Epidermal melanocyte (primary cell): Measurements from ENCODE around the gene FBLIM1.
"Not testable (repeated sequence)": the region's sequence is repeated elsewhere in the genome, so short reads cannot be mapped to it uniquely, and the experiment has no call there.

Experiments
- DNase-seq: peaks from one replicate; pipeline ENCODE4 v3.0.0; 2011; ENCODE audit warnings: low spot score; ENCODE audit not compliant: insufficient read length

FBLIM1 gene

DNA sequence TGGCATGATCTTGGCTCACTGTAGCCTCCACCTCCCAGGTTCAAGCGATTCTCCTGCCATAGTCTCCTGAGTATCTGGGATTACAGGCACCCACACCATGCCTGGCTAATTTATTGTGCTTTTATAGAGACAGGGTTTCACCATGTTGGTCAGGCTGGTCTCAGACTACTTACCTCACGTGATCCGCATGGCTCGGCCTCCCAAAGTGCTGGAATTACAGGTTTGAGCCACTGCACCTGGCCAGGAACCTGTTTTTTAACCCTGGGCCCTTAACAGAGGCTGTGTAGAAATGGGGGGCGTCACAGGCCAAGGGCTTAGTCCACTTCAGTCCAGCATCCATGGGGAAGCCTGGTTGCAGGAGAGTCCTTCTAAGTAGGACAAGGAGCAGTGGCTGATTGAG is 9.3 kb downstream of the FBLIM1 start:
- DNase-seq = no peak

GRCh38 chr1:15768388-15768787 is 9.8 kb downstream of the FBLIM1 start:
- DNase-seq = no peak

GRCh38 chr1:15770313-15770962 is 11.8 kb downstream of the FBLIM1 start:
- DNase-seq = no peak

DNA sequence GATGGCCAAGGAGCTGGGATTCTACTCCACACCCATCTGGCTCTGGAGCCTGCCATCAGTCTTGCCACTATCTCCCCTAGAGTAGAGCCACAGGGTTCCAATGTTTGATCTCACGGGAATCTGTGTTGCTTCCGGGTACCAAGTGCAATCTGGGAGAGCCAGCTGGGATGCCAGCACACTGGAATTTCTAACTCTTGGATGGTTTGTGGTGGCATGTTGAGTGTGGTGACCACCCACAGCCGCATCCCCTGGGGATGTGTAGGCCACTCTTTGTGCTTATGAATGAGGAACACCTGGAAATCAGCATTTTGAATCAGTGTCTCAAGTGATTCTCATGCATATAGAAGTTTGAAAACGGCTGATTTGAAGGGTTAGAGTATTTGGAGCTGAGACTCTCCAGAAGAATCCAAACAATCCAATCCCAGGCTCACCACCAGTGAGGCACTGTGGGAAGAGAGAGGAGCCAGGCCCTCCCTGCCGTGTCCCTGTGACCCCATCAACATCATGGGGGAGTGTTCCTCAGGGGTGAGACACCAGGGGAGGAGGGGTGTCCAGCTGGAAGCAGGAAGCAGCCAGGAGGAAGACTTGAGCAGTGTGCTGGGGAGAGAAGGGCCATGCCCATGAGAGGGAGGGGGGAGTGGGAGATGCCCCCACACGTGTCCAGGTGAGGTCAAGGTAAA is 13.4 kb downstream of the FBLIM1 start:
- no peak for DNase-seq

GRCh38 chr1:15775706-15776105 is 17.1 kb downstream of the FBLIM1 start:
- no peak for DNase-seq

DNA sequence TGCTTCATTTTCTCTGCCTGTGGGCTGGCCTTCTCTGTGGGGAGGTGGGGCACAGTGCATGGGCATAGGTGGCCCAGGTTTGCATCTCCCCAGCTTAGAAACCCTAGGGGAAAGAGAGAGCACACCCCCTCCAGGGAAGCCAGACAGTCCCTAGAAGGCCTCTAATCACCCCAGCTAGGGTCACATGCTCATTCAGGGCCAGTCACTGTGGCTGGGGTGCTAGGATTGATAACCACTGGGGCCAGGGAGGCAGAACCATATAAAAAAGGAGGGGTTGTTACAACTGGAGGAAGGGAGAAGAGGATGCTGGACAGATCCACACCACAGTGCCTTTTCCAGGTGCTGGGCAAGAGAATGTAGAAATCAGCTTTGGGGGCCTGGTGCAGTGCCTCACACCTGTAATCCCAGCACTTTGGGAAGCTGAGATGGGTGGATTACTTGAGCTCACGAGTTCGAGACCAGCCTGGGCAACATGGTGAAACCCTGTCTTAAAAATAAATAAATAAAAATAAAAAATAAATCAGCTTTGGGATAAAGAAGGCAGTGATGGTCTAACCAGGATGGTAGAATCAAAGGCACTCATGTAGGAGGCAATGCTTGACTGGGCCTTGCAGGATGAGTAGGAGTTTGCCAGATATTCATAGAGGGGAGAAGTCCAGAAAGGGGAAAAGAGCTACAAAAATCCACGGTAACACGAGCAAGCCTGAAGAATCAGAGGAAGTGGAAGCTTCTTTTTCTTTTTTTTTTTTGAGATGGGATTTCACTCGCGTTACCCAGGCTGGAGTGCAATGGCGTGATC is 19.5 kb downstream of the FBLIM1 start:
- DNase-seq = no peak

GRCh38 chr1:15785683-15786082 is 27.1 kb downstream of the FBLIM1 start:
- DNase-seq = no peak

- no peak for DNase-seq
Observed at GRCh38 chr1:15786581-15786980, 28.0 kb downstream of the FBLIM1 start.

DNA sequence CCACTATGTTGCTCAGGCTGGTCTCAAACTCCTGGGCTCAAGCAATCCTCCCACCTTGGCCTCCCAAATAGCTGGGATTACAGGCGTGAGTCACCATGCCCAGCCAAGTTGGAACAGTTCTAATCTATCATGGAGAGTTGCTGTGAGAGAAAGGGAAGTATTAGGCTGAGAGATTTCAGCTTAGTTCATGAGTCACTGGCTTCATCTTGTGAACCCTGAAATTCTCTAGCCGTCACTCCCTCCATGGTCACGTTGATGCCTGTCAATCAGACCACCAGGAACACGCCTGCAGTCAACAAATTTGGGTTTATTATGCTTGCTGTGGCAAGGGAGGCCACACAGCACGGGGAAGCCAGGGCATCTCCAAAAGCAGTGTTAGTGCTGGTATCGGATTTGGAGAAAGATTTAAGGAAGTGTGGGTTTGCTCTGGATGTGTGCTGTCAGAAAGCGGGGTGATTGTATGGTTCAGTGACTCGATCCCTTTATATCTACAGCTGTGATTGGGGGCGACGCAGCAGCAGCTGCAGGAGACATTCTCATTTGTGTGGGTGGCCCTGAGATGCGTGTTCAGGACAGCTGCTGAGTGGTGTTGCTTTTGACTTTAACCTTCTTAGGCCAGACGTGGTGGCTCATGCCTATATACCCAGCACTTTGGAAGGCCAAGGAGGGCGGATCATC is 30.2 kb downstream of the FBLIM1 start:
- DNase-seq = no peak

DNA sequence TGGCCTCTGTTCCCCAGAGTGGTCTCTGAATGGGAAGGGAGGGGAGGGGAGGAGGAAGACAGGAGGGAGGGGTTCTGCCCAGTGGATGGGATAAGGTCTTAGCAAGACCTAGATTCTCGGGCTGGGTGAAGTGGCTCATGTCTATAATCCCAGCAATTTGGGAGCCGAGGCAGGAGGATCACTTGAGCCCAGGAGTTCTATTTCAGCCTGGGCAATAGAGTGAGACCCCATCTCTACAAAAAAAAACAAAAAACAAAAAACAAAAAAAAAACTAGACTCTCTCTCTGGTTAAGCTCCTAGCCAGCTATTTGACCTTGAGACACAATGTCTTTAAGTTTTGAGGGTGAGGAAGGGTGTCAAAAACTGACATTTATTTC is 37.5 kb downstream of the FBLIM1 start:
- DNase-seq = no peak

DNA sequence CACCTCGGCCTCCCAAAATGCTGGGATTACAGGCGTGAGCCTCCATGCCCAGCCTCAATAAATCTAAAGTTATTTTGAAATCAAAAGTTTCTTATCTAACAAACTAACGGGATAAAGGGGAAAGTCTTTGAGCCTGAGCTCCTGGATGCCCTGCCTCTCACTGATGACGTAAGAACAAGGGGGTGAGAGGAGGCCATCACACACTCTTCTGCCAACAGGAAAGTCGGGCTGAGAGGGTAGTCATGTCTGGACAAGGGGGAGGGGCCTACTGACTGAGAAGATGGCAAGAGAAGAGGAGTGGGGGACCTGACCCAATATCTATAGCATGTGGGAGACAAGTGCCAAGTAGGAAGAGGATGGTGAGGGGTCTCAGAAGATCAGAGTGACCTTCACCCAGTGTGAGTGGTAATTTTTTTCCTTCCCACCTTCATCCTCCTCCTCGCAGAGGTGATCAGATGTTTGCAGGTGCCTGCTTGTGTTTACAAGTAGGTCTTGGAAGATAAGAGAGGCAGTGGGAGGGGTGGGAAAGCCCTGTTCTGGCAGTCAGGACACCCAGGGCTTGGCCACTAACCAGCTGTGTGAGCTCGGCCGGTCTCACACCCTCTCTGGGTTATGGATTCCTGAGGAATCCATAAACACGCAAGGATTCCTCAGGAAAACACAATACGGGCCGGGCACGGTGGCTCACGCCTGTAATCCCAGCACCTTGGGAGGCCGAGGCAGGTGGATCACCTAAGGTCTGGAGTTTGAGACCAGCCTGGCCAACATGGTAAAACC is 39.2 kb downstream of the FBLIM1 start:
- DNase-seq = no peak

DNA sequence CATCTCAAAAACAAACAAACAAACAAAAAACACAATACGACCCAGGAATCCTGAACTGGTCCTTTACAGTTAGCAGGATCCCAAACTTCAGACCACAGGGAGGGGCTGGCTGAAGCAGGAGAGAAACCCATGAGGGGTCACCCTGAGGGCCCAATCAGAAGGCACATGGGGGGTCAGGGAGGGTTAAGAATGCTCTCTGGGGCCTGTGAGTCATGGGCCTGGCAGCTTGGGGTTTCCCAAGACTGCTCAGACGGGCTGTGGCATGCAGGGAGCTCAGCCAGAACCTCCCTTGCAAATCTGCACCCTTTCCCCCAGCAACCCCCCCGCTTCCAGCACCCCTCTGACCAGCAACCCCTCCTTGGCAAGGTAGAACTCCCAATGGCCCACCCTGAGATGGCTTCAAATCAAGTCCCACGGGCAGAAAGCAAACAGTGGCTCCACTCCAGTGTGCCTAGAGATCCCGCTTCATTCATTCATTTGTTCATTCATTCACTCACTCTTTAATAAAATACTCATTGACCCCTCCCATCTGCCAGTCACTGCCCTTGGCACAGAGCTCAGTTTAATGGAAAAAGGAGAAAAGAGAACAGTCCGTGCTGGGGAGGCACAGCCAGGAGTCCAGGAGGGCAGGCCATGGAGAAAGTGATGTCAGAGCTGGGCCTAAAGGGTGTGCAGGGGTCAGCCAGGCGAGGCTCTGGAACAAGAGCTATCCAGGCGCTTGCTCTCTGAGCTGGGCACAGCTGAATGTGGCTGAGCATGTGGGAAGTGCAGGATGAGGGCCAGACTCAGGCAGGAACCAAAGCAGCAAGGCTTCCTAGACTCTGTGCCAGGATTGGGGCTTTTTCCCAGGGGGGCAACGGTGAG is 40.6 kb downstream of the FBLIM1 start:
- DNase-seq = peak; percentile 65

GRCh38 chr1:15799928-15800835 is 41.6 kb downstream of the FBLIM1 start:
- DNase-seq = peak; percentile 23

- DNase-seq = peak; percentile 28
Observed at GRCh38 chr1:15802234-15802965, 43.8 kb downstream of the FBLIM1 start.

DNA sequence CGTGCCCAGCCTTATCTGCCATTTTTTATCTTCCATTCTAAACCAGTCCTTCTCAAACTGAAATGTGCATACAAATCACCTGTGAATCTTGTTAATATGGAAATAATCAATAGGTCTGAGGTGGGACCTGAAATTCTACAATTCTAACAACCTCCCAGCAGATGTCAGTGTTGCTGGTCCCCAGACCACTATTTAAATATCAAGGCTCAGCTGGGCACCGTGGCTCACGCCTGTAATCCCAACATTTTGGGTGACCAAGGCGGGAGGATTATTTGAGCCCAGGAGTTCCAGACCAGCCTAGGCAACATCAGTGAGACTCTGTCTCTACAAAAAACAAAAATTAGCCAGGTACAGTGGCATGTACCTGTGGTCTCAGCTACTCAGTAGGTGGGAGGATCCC is 44.8 kb downstream of the FBLIM1 start:
- no peak for DNase-seq

DNA sequence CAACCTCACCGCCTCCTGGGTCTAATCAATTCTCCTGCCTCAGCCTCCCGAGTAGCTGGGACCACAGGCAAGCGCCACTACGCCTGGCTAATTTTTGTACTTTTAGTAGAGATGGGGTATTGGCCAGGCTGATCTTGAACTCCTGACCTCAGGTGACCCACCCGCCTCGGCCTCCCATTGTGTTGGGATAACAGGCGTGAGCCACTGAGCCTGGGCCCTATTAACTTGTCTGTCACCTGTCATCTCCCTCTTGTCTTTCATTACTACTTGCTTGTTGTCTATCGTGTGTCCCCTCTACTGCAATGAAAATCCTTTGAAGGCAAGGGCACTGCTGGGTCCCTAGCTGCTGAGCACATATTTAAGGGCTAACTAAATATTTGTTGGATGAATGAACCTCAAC is 45.5 kb downstream of the FBLIM1 start:
- DNase-seq = no peak

DNA sequence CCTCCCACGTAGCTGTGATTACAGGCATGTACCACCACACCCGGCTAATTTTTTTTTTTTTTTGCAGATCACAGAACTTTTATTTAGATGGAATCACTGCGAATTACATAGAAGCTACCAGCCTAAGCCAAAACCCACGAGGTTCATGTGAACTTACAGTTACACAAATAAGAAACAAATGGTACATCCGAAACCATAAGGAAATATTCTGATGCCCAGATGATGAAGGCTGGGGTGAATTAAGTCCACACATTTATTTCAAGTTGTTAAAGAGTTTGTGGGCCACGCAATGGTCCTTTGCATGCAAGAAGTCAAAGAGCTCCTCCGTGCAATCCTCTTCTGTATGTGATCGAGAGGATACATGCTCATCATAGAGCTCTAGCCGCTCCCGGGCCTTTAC is 48.5 kb downstream of the FBLIM1 start:
- no peak for DNase-seq

DNA sequence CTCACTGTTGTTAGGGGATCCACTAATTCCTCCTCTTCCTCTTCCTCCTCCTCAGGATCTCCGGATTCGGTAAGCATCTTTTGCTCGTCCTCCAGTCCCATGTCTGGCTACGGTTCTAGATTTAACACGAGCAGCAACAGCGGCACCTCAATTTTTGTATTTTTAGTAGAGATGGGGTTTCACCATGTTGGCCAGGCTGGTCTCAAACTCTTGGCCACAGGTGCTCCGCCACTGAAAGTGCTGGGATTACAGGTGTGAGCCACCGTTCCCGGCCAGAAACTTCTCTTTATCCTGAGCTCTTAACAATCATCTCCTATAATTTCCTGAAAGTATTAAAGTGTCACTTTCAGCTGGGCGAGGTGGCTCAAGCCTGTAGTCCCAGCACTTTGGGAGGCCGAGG is 49.0 kb downstream of the FBLIM1 start, which contains the start of gene UQCRHL:
TSS of gene UQCRHL (minus strand) at position 101 of the 400 bp plus-strand sequence. CDS start at position 101, 0 bp downstream.
- DNase-seq = not testable (repeated sequence)
